Measurements from ENCODE around the gene ZNF681.
"Not testable (repeated sequence)": the region's sequence is repeated elsewhere in the genome, so short reads cannot be mapped to it uniquely, and the experiment has no call there.

The ZNF681 gene

DNA sequence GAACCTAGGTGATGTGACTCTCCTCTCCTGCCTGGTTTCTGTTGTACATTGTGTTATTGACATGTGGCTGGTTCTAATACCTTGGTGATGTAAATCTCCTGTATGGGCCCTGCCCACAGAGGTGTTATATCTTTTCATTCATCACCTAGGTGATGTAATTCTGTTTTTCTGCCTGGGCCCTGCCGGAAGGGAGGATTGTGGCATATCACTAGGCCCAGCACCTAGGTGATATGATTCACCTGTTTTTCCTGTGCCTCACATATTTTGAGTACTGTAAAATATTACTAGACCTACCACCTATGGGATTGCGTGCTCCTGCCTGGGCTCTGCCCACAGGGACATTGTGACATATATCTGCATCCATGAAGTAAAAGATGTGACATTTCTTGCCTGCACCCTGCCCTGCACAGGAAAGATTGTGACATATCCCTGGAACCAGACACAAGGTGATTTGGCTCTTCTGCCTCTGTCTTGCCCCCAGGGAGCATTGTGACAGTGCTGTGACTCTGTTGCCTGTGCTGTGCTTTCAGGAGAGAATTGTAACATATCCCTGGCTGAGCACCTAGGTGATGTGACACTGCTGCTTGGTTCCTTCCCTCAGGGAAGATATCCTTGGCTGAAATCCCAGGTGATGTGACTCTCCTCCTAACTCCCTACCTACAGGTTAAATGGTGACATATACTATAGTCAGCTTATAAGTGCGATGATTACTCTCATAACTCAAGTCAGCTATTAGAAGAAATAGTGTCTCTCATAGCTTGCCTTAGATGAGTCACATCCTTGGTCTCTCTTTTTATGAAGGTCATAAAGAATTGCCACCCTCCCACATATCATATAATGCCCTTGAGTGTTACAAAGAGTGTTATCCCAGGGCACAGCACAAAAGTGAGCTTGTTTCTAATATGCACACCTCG lies 13.3 kb upstream of the ZNF681 start:
- peak; percentile 16 for DNase-seq

DNA sequence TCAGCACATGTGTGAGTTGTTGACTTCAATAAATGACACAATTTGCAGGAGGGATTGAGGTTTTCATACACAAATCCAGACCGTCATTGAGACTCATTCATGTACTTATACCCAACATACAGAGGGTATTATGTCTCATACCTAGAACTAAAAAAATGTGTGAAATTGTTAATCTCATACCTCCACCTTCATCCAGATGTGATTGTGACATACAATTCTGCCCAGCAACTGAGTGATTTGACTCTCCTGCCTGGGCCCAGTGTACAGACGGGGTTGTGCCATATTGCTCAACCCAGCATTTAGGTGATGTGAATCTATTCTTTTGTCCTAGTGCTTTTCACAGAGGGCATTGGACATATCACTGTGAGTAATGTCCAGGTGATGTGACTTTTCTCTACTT lies 12.6 kb upstream of the ZNF681 start:
- no peak for DNase-seq

DNA sequence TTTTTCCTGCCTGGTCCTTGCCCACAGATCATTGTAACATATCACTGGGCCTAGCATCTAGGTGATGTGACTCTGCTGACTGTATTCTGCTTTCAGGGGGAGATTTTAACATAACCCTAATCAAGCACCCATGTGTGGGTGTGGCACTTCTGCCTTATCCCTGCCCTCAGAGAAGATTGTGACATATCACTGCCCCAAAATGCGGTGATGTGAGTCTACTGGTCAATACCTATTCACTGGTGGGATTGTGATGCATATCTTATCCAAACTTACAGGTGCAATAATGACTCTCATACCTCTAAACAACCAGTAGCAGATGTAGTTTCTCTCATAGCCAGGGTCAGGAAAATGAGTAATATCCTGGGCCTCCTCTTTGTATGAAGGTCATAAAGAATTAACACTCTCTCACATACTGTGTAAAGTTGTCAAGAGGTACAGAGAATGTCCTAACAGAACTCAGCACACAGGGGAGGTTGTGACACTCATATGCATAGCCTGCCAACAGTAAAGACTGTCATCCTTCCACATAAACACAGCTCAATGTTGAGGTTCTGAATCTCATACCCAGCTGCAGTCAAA lies 12.1 kb upstream of the ZNF681 start:
- DNase-seq, result no peak

DNA sequence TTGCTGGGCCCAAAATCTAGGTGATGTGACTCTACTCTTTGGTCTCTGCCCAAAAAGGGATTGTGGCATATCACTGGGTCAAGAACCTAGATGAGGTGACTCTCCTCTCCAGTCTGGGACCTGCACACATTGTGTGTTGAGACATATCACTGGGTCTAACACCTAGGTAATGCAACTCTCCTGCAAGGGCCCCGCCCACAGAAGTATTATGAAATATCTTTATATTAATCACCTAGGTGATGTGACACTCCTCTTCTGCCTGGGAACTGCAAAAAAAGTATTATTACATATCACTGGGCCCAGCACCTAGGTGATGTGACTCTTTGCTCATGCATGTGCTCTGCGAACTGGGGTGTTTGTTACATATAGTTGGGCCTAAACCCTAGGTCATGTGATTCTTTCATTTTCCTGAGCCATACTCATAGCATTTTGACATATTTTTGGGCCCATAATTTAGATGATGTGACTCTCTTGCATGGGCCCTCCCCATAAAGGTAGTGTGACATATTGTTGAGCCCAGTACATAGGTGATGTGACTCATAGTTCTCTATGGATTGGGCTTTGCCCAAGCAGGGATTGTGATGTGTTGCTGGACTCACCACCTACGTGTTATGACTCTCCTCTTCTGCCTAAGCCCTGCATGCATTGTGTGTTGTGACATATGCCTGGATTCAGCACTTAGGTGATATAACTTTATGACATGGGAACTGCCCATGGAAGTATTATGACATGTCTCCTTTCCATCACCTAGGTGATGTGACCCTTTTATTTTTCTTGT lies 11.2 kb upstream of the ZNF681 start:
- no peak for DNase-seq

DNA sequence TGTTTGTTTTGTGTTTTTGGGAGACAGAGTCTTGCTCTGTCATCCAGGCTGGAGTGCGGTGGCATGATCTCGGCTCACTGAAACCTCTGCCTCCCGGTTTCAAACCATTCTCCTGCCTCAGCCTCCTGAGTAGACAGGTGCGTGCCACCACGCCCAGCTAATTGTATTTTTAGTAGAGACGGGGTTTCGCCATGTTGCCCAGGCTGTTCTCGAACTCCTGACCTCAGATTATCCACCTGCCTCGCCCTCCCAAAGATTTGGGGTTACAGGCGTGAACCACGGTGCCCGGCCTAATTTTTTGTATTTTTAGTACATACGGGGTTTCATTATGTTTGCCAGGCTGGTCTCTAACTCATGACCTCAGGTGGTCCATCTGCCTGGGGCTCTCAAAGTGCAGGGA lies 8.3 kb upstream of the ZNF681 start:
- no peak for DNase-seq

- no peak for DNase-seq
These were observed 6.1 kb upstream of the ZNF681 start for GRCh38 chr19:23764781-23765180.

DNA sequence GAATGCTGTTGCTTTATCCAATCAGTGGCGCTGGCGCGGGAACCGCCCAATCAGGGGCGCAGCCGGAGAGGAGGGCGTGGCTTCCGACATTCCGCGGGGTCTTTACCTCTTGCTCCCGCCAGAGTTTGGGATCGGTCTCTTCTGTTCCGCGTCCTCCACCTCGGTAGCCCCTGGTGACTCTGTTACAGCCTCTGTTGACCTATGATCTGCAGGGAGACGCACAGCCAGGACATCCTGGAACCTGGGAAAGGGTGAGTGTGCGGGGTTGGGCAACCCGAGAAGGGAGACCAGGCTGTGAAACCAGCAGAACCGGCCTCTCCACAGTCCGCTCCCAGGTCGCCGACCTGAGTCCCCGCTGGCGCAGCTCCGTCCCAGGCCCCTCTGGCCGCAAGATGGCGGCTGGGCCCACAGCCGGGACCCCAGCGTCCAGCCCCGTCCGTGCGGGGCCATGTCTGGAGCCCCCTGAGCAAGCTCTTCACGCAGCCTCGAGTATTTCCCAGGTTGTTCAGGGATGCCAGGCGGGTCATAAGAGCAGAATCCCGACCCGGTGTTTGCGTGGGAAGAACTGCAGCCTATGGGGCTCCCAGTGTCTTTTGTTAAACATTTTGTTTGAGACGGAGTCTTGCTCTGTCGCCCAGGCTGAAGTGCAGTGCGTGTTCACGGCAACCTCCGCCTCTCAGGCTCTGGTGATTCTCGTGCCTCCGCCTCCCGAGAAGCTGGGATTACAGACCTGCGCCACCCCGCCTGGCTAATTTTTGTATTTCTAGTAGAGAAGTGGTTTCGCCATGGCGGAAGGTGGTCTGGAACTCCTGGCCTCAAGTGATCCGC lies 4.4 kb upstream of the ZNF681 start:
- peak; percentile 82 for DNase-seq

- no peak for DNase-seq
These were observed 3.8 kb upstream of the ZNF681 start for GRCh38 chr19:23762548-23762883.

GRCh38 chr19:23760326-23760725 lies 1.6 kb upstream of the ZNF681 start:
- DNase-seq, result not testable (repeated sequence)

- not testable (repeated sequence) for DNase-seq
These were observed 15.0 kb downstream of the ZNF681 start for GRCh38 chr19:23743633-23744232.

- not testable (repeated sequence) for DNase-seq
These were observed 27.8 kb downstream of the ZNF681 start for GRCh38 chr19:23730729-23731465.

GRCh38 chr19:23724161-23724560 lies 34.5 kb downstream of the ZNF681 start:
- not testable (repeated sequence) for DNase-seq

GRCh38 chr19:23718802-23719201 lies 39.9 kb downstream of the ZNF681 start:
- DNase-seq, result no peak

GRCh38 chr19:23716792-23717191 lies 41.9 kb downstream of the ZNF681 start:
- no peak for DNase-seq

DNA sequence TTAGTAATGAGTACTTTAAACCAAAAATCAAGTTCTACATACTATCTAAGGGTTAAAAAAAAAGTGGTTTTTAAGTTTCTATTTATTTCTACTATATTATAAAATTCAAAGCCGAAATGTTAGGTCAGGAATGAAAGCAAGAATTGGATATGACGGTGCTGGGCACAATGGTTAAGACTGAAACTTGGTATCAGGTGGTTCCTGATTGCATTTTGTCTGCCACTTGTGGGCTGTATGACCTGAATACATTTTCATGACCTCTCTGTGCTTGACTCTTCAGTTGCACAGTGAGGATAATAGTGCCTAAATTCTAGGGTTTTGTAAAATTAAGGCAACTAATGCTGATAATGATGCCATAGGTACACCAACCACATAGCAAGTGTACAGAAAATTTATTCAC lies 49.3 kb downstream of the ZNF681 start:
- DNase-seq, result no peak

DNA sequence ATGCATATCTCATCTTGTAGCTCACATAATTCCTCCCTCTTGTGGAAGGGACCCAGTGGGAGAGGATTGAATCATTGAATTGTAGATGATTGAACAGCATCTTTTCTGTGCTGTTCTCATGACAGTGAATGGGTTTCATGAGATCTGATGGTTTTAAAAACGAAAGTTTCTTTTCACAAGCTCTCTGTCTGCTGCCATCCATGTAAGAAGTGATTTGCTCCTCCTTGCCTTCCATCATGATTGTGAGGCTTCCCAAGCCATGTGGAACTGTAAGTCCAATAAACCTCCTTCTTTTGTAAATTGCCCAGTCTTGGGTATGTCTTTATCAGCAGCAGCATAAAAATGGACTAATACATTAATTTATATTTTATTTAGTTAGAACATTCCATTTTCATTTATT lies 52.0 kb downstream of the ZNF681 start:
- DNase-seq, result no peak

DNA sequence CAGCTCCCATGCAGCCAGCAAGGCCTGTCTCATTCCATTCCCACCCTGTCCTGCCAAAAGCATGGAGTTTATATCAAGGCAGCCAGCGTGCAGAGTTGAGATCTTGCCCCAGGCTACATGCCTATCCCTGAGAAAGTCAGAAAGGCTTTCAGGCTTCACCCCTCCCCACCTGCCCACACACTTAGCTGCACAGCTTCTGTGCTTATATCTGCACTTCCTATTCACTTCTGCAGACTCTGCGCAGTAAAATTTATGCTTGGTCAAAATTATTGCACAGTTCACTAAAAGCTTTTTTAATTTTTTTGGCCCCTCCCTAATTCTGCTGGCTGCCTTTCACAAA lies 59.2 kb downstream of the ZNF681 start:
- DNase-seq, result no peak

DNA sequence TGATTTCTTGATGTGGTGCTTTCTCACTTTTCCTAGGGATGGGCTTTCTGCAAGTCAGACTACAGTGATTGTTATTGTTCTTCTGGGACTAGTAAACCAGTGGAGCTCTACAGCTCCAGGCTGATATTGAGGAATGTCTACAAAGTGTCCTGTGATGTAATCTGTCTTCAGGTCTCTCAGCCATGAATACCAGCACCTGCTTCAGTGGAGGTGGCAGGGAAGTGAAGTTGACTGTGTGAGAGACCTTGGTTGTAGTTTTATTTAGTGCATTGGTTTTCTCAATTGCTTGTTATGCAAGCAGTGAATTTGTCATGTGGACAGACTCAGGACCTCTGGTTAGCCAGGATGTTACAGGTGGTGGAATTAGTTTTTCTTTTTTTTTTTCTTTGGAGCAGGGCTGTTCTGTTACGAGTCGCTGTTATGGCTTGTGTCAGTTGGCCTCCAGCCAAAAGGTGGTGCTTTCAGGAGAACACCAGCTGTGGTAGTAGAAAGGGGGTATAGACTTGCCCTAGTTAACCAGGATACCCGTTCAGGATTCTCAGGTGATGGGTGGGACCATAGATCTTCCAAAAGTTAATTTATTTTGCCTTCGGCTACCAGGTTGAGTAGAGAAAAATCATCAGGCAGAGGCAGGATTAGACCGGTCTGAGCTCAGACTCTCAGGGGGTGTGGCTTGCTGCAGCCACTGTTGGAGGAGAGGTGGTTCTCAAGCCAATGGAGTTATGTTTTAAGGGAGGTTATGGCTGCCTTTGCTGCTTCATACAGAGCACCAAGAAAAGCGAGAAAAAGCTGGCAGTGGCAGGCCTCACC lies 59.8 kb downstream of the ZNF681 start:
- DNase-seq, result no peak

DNA sequence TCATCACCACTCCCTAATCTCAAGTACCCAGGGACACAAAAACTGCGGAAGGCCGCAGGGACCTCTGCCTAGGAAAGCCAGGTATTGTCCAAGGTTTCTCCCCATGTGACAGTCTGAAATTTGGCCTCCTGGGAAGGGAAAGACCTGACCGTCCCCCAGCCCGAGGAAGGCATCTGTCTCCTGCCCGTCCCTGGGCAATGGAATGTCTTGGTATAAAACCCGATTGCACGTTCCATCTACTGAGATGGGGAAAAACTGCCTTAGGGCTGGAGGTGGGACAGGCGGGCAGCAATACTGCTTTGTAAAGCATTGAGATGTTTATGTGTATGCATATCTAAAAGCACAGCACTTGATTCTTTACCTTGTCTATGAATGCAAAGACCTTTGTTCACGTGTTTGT lies 65.8 kb downstream of the ZNF681 start:
- not testable (repeated sequence) for DNase-seq

All from CD4-positive, alpha-beta T cell treated with Interleukin-4 for 4 hours (primary cell).